Activated T-cell treated with anti-CD3 and anti-CD28 coated beads for 4 hours (primary cell): ENCODE results near the gene KLHL30.

Experiments used
- DNase-seq: peaks from one replicate; pipeline ENCODE4 v3.0.0-alpha.2; 2020

The KLHL30 gene

GRCh38 chr2:238131761-238132462 is 6.6 kb upstream of the KLHL30 start:
- DNase-seq: no peak

DNA sequence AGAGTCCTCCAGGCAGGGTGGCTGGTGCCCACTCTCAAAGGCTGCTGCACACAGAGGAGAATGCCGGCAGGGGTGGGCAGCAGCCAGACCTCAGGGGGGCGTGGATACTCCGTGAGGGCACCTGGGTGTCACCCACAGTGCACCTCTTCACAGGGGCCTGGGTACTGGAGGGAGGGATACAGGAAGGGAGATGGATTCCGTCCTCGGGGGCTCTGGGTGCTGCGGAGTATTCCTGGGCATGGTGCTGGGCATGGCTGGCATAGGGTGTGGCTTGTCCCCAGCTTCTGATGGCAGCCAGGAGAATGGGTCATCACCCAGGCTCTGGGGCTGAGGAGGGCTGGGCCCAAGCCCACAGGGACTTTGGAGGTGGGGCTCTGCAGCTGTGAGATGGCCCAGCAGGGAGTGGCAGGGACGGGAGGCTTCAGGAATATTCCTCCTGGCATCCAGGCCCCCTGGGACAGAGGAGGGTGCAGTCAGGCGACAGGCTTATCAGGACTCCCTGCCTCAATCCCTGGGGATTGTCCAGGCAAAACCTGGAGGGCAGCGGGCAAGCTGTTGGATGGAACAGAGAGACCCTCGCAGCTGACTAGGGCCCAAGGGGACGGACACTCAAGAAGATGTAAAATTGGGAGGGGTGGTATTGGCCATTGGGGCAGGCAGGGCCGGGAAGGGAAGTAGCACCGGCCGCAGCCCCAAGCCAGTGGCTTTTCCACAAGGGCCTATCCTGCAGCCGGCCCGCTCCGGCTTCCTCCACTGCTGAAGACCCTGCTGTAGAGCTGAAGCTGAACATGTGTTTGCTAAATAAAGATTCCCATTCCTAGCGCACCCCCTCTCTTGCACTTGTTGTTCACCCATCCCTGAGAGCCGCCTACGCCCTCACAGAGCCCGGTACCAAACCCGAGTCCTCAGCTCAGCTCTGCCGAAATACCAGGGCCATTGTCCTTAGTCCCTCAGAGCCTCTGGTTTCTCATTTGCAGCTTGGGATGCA is 5.7 kb upstream of the KLHL30 start:
- no peak for DNase-seq

DNA sequence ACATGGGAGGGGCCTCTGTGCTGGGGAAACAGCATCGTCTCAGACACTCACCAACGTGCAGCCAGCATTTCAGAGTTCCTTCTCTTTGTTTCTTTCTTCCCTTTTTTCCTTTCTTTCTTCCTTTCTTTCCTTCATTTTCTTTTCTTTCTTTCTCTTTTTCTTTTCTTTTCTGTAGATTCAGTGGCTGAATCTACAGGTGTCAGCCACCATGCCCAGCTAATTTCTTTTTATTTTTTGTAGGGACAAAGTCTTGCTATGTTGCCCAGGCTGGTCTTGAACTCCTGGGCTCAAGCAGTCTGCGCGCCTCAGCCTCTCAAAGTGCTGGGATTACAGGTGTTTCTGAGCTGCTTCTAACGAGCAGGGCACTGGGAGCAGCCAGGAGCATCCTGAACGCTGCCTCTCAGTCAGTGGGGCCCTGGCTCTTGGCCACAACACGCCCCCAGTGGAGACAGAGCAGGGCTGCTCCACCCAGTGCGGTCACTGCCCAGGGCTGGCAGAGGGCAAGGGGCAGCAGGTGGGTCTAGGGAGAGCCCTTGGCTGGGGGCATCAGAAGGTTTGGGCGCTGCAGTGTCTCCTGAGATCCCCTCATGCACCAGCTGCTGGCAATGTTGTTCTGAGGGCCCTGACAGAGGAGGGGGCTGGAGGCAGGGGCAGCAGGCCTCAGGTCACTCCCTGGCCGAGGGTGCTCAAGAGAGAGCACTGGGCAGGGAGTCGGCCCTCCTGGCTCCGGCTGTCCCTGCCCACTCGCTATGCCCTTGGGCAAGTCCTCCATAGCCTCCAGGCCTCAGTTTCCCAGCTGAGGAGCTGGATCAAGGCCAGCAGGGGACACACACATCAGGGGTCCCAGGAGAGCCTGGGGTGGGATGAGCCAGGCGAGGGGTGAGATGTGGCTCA is 4.7 kb upstream of the KLHL30 start:
- no peak for DNase-seq

DNA sequence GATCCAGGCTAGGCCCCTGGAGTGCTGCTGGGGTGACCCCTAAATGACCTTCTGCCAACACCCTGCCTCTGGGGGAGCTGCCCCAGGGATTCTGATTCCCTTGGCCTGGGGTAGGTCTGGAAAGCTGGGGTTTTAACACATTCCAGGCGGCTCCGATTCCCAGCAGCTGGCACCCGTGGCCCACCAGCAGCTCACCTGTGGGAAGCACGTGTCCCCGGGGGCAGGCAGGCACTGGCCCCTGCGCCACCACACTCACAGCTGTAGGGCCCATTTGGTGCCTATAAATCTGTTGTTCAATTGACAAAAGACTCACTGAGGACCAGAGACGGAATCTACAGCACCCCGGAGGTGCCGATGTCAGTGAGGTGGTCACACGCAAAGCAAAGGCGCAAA is 4.1 kb upstream of the KLHL30 start:
- no peak for DNase-seq

- DNase-seq: no peak
These were observed 2.8 kb upstream of the KLHL30 start for GRCh38 chr2:238135601-238136150.

DNA sequence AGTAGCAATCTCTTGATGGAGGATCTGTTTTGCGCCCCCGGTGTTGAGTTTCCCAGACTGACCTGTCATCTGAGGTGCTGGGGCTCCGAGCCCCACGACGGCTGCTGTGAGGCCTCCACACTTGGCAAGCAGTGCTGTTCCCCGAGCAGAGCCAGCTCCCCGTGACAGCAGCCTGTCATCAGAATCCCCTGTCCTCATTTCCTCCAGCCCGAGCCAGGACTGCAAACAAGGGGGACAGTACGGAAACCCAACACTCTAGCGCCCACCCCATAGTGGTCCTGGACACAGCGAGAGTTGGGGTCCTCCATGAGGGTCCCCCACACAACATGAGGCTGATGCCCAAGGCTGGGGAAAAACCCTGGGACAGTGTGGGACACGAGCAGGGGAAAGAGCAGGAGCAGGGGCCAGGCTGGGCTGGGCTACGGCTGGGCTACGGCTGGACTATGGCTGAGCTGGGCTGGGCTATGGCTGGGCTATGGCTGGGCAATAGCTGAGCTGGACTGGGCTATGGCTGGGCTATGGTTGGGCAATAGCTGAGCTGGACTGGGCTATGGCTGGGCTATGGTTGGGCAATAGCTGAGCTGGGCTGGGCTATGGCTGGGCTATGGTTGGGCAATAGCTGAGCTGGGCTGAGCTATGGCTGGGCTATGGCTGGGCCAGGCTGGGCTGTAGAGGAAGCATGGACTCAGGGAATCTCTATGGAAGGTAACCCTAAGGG is 1.5 kb upstream of the KLHL30 start:
- no peak for DNase-seq

DNA sequence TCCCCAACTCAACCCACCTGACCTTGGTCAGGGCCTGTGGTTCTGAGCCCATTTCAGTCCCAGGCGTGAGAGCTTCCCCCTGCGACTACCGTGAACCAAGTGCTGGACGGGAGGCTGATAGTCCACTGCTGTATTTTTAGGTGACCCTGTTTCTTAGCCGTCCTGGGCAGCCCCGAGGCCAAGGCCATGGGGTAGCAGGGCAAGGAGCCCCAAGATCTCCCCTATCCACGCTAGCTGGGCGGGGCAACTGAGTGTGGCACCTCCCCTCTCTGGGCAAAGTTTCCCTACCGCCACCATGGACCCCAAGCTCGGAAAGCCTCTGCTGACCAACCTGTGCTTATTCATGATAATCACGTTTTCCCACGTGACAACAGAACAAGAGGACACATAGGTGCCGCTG is 583 bp upstream of the KLHL30 start:
- DNase-seq: no peak

GRCh38 chr2:238139196-238140039 is 950 bp downstream of the KLHL30 start:
- no peak for DNase-seq

- no peak for DNase-seq
These were observed 1.6 kb downstream of the KLHL30 start for GRCh38 chr2:238140040-238140439.

- no peak for DNase-seq
These were observed 2.5 kb downstream of the KLHL30 start for GRCh38 chr2:238140721-238141540.

DNA sequence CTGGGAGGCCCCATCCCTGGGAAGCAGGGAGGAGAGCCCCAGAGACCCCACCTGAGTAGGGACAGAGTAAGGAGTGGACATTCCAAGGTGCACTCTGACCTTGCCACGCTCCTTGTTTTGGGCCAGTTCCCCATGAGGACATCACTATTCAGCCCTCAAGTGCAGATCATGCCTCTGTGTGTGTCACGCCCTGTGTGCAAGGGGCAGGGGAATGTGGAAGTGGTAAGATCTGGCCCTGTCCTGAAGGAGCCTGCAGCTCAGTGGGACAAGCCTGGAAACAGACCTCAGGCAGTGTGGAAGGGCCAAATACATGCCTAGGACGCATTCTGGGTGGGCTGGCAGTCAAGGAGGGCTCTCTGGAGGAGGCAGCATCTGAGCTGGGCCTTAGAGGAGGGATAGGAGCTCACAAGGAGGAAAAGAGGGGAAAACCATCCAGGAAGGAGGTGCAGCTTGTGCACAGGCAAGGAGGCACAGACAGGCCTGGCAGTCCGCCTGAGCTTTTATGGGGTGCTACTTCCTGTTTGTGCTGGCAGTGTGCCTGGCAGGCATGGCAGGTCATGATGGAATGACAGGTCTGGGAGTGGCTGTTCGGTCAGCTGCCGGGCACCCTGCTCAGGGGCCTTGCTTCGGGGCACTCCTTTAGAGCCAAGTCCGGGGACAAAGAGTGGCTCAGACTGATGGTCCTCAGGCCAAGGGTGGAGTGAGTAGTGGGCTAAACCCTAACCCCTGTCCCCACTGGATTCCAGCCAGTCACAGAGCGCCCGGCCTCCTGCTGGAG is 3.3 kb downstream of the KLHL30 start:
- DNase-seq: no peak

- no peak for DNase-seq
These were observed 4.1 kb downstream of the KLHL30 start for GRCh38 chr2:238142382-238143205.

GRCh38 chr2:238143239-238143951 is 4.9 kb downstream of the KLHL30 start:
- DNase-seq: no peak

DNA sequence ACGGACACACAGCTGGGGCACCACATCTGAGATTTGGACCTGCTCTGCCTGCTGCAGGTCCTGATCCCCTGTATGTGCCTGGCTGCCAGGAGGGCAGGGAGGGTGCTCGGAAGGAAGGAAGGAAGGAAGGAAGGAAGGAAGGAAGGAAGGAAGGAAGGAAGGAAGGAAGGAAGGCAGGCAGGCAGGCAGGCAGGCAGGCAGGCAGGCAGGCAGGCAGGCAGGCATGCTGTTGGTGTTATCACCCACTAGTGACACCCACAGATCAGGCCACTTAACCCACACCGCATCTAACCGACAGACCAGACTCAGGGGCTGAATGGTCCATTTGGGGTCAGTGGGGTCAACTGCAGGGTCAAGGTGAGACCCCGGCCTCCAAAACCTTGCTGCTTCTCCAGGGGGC is 5.8 kb downstream of the KLHL30 start:
- no peak for DNase-seq

DNA sequence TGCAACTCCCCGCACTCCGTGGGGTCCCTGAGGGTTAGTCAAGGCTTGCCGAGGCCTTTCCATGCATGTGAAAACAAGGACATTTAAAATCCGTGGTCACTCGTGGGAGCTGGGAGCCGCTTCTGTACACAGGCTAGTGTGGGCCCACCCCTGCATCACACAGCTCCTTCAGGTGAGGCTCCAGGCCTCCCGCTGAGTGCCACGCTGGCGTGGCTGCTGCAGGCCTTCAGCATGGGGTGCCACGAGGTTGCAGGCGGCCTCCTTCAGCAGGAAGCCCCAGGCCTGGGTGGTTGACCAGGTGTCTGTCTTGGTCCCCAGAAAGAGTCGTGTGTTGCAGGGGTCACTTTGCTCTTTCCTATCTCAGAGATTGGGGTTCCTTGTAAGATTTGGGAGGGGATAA is 6.6 kb downstream of the KLHL30 start:
- no peak for DNase-seq

GRCh38 chr2:238145851-238146250 is 7.4 kb downstream of the KLHL30 start:
- no peak for DNase-seq

- DNase-seq: no peak
These were observed 8.5 kb downstream of the KLHL30 start for GRCh38 chr2:238146884-238147544.
